ENCODE measurements around the gene TMEM235. TPM values are rescaled to one million over a fixed set of nuclear protein-coding genes. Genes with fewer than 3 reads are reported as not detected.
A peak's percentile ranks its signal among the peaks of the same experiment; 100 is the strongest.

TMEM235 gene
- total RNA-seq, 3 donors from 2014 or later: not detected

DNA sequence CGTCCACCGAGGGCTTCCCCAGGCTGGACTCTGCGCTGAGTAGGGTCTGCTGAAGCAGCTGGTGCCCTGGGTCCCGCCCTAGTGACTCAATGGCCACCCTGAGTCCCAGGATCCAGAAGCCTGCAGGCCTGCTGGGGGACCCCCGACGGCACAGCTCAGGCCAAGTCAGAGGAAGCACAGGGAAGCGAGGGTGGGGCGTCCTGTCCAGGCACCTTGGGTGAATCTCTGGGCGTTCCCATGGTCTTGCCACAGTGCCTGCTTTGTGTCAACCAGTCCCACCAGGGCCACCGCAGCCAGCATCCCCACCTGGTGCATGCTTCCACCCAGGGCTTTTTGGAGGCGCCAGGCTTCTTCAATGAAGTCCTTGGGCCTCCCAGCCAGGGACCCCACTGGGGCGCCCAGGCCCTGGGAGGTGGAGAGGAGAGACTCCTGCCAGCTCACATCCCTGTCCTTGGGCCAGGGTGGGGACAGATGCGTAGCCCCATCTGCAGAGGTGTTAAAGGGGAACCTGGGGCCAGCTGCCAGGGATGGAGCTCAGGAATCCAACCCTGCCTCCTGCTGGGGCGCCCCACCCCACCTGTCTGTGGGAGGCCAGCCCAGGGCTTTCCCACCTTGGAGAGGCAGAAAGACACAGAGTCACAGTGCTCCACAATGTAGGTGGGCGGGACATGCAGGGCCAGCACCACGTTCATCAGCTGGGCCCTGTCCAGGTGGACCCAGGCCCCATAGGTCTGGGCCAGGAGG, 17.8 kb downstream of the TMEM235 start:
- DNase-seq (ENCODE audit: low spot score in 2 of 2): no peak
- Histone ChIP-seq H3K27ac (peak overlapping the region in 1 of 2 donors; percentile 86), H3K27me3 (no peaks in the 10 kb centered on the region), H3K4me1 (peaks cover 0 to 4% of the 10 kb centered on the region in 2 donors), H3K36me3 (no peaks in the 10 kb centered on the region), H3K4me3 (peak overlapping the region in 1 of 3 donors; percentile 52), H3K9me3 (no peaks in the 10 kb centered on the region)
- intact Hi-C loops (cut with DNase I; ENCODE audit: low total_unique reads): no loop called here
- no peak for TF ChIP-seq POLR2AphosphoS5 (IDR thresholded peaks at IDR 0.05)
- no peak for TF ChIP-seq POLR2A (IDR thresholded peaks at IDR 0.05)
- TF ChIP-seq CTCF (IDR thresholded peaks at IDR 0.05): no peak

DNA sequence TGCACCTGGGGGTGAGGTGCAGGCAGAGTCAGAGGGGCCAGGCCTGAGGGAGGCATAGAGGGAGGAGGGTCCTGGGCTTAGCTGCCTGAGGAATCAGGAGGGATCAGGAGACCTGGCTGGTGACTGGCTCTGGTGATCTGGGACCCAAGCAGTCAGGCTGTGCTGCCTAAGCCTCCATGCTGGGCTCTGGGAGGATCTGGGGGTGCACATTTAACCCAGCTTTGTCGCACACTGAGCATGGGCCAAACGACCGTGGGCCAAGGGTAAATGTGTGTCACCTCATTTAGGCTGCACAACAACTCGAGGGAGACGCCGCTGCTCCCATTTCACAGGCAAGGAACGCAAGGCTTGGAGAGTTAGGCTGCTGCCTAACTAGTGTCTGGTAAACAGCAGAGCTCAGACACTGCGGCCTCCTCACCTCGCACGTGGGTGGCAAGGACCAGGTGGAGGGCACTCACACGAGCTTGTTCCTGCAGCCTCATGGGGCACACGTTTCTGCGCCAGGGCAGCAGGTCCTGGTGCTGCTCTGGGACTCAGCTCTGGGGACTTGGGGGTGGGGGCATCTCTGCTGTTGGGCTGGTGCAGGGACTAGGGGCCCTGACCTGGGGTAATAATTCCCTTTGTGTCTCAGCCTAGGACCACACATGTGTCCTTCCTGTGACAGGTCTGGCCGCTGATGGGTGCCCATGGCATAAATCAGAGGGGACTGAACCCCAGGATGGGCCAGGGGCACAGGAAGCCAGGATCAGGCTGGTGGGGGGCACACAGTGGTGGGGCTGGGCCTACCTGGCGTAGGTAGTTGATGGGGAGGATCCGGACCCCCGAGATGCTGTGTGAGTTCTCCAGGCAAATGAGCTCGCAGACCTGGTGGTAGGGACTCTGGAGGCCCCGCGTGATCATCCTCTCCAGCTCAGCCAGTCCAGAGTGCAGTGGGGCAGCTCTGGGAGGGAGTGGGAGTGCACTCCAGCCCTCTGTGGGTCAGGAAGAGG, 18.7 kb downstream of the TMEM235 start:
- peaks cover 0 to 4% of the 10 kb centered on the region in 2 donors for H3K4me1 ChIP-seq
- intact Hi-C loops (cut with DNase I; ENCODE audit: low total_unique reads): loop anchor here (5.0 kb wide), 1 partner anchor 138 kb away; no protein-coding TSS in a partner anchor
- peak overlapping the region in 1 of 3 donors; percentile 52 for H3K4me3 ChIP-seq
- no peaks in the 10 kb centered on the region for H3K27me3 ChIP-seq
- no peak for DNase-seq (ENCODE audit: low spot score in 2 of 2)
- H3K27ac ChIP-seq: no peak overlapping the region
- TF ChIP-seq POLR2AphosphoS5 (IDR thresholded peaks at IDR 0.05) (no peak), CTCF (IDR thresholded peaks at IDR 0.05) (no peak), POLR2A (IDR thresholded peaks at IDR 0.05) (no peak)
- no peaks in the 10 kb centered on the region for H3K9me3 ChIP-seq
- no peaks in the 10 kb centered on the region for H3K36me3 ChIP-seq

- H3K4me3 ChIP-seq: peak overlapping the region in 1 of 3 donors; percentile 52
- peaks cover 0 to 4% of the 10 kb centered on the region in 2 donors for H3K4me1 ChIP-seq
- no peaks in the 10 kb centered on the region for H3K27me3 ChIP-seq
- intact Hi-C loops (cut with DNase I; ENCODE audit: low total_unique reads): loop anchor here (5.0 kb wide), 1 partner anchor 139 kb away; no protein-coding TSS in a partner anchor
- H3K9me3 ChIP-seq: no peaks in the 10 kb centered on the region
- peak; percentile 82 to 99 (median 99) for TF ChIP-seq CTCF (IDR thresholded peaks at IDR 0.05)
- TF ChIP-seq POLR2AphosphoS5 (IDR thresholded peaks at IDR 0.05): peak in 1 of 3 donors; percentile 37
- TF ChIP-seq POLR2A (IDR thresholded peaks at IDR 0.05): no peak
- H3K36me3 ChIP-seq: no peaks in the 10 kb centered on the region
- peak; percentile 73 to 85 for DNase-seq (ENCODE audit: low spot score in 2 of 2)
- H3K27ac ChIP-seq: no peak overlapping the region
Observed at GRCh38 chr17:78250891-78251772, 19.7 kb downstream of the TMEM235 start.

DNA sequence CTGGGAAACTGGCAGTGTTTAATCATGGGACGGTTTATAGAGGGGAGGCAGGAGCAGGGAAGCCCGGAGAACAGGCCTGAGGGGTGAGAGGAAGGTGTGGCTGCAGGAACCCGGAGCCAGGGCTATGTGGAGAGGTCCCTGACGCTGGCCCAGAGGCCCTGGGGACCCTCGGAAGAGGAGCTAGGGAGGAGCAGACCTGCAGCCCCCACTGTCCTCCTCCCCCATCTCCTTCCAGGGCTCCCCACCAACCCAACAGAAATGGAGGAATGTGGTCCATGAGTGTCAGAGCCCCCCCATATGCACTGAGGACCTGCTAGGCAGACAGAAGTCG, 20.3 kb downstream of the TMEM235 start:
- peaks cover 0 to 4% of the 10 kb centered on the region in 2 donors for H3K4me1 ChIP-seq
- DNase-seq (ENCODE audit: low spot score in 2 of 2): no peak
- no peaks in the 10 kb centered on the region for H3K36me3 ChIP-seq
- no peaks in the 10 kb centered on the region for H3K9me3 ChIP-seq
- H3K27ac ChIP-seq: no peak overlapping the region
- H3K27me3 ChIP-seq: no peaks in the 10 kb centered on the region
- H3K4me3 ChIP-seq: no peak overlapping the region
- intact Hi-C loops (cut with DNase I; ENCODE audit: low total_unique reads): loop anchor here (5.0 kb wide), 1 partner anchor 139 kb away; no protein-coding TSS in a partner anchor
- no peak for TF ChIP-seq POLR2A (IDR thresholded peaks at IDR 0.05)
- no peak for TF ChIP-seq POLR2AphosphoS5 (IDR thresholded peaks at IDR 0.05)
- TF ChIP-seq CTCF (IDR thresholded peaks at IDR 0.05): no peak
